HG03045 (cell line): ENCODE results near the gene FCRL2.
"Not testable (repeated sequence)": the region's sequence is repeated elsewhere in the genome, so short reads cannot be mapped to it uniquely, and the experiment has no call there.

Experiments used
- ATAC-seq: cut with Tn5 transposase; IDR thresholded peaks from one replicate; pipeline ENCODE4 v1.9.1; 2021; ENCODE audit warnings: mild to moderate bottlenecking, moderate library complexity; ENCODE audit not compliant: unreplicated experiment

Gene FCRL2

DNA sequence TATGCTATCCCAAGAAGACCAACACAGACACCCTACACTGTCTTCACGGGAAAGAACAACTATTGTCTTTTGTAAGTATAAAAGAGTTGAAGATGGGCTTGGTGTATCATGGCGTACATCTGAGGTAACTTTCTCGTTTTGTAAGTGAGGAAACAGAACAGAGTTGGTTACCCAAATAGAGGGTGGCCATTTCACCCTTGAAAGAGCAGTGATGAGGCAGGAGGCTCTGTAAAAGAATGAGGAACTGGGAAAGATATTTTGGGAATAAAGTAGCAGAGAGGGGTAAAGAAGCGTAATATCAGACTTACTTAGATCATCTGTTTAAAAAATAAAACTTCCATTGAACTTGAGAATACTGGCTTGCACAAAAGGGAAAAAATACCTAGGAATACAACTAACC is 18.9 kb downstream of the FCRL2 start:
- ATAC-seq = no peak

GRCh38 chr1:157753611-157754010 is 23.3 kb downstream of the FCRL2 start:
- ATAC-seq = no peak

DNA sequence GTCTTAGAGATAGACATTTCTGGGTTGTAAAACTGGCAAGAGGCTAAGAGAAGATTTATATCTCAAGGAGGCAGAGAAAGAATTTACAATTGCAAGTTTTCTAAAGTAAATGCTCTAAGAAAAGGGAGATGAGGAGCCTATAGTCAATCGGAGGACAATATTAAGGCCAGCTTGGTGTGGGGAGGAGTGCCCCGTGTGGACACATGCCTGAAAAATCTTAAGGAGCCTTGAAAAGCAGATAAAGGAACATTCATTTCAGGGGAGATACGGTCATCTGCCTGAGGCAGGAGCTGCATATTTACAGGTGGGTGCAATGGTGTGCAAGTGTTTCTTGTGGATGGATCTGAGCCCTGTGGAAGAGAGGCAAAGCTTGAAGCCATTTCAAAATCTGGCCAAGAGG is 25.6 kb downstream of the FCRL2 start:
- no peak for ATAC-seq

DNA sequence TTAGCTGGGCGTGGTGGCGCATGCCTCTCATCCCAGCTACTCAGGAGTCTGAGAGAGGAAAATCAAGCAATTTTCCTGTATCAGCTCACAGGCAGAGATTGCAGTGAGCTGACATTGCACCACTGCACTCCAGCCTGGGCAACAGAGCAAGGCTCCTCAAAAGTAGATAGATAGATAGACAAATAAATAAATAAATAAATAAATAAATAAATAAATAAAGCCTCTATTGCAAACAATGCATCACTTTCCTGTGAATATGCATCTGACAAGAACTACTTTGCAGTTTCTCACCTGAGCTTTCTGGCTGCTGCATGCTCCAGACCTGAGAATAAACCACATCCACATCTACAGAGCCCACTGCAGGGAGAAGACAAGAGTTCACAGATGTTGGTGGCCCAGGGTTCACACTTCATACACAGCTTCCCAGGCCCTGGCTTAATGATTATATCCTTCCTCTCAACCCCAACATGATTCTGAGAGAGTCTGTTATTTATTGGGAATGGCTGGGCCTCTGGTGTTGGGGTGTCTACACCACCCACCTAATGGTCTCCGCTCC is 28.6 kb downstream of the FCRL2 start:
- no peak for ATAC-seq

- no peak for ATAC-seq
These were observed 37.6 kb downstream of the FCRL2 start for GRCh38 chr1:157739229-157739901.

- ATAC-seq = not testable (repeated sequence)
These were observed 40.9 kb downstream of the FCRL2 start for GRCh38 chr1:157735991-157736390.

DNA sequence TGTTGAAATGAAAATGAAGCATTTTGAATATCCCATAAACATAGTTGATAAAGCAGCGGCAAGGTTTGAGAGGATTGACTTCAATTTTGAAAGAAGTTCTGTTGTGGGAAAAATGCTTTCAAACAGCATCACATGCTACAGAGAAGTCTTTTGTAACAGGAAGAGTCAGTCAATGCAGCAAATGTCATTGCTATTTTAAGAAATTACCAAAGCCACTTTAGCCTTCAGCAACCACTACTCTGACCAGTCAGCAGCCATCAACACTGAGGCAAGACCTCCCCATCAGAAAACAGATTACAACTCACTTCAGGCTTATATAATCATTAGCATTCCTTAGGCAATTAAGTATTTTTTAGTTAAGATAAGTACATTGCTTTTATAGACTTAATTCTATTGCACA is 42.6 kb downstream of the FCRL2 start:
- no peak for ATAC-seq

DNA sequence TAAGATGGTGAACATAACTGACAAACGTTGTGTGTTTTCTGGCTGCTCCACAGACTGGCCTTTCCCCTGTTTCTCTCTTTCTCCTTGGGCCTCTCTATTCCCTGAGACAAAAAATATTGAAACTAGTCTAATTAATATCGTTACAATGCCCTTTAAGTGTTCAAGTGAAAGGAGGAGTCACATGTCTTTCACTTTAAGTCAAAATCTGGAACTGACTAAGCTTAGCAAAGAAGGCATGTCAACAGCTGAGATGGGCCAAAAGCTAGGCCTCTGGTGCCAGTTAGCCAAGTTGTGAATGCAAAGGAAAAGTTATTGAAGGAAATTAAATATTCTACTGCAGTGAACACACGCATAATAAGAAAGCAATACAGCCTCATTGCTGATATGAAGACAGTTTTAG is 44.2 kb downstream of the FCRL2 start:
- ATAC-seq = no peak

GRCh38 chr1:157725221-157725577 is 51.7 kb downstream of the FCRL2 start:
- ATAC-seq = no peak

- ATAC-seq = no peak
These were observed 52.3 kb downstream of the FCRL2 start for GRCh38 chr1:157724537-157725220.

GRCh38 chr1:157723157-157723556 is 53.8 kb downstream of the FCRL2 start:
- ATAC-seq = no peak

DNA sequence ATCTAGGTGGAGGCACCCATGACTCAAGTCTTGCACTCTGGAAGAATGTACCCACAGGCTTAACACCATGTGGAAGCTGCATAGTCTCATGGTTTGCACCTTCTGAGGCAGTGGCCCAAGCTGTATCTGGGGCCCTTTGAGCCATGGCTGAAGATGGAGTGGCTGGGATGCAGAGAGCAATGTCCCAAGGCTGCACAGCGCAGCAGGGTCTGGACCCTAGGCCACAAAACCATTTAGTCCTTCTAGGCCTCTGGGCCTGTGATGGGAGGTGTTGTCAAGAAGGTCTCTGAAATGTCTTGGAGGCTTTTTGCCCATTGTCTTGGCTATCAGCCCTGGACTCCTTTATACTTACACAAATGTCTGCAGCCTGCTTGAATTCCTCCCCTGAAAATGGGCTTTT is 54.9 kb downstream of the FCRL2 start:
- no peak for ATAC-seq

GRCh38 chr1:157715736-157716135 is 61.2 kb downstream of the FCRL2 start:
- ATAC-seq = no peak

- ATAC-seq = no peak
These were observed 65.1 kb downstream of the FCRL2 start for GRCh38 chr1:157711802-157712201.

DNA sequence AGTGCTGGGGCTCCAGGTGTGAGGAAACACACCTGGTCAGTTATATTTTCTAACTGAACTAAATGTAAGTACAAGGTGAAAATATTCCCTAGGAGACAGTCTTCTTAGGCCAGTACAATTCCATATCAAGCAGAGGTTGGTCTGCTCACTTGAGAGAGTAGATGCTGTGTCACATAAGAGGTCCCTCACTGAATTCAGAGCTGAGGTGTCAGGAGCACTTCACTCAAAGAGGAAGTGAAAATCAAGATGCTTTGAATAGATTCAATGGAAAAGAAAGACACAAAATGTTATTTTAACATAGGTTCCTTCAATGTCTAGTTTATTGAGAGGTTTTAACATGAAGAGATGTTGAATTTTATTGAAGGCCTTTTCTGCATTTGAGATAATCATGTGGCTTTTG is 72.1 kb downstream of the FCRL2 start:
- no peak for ATAC-seq

DNA sequence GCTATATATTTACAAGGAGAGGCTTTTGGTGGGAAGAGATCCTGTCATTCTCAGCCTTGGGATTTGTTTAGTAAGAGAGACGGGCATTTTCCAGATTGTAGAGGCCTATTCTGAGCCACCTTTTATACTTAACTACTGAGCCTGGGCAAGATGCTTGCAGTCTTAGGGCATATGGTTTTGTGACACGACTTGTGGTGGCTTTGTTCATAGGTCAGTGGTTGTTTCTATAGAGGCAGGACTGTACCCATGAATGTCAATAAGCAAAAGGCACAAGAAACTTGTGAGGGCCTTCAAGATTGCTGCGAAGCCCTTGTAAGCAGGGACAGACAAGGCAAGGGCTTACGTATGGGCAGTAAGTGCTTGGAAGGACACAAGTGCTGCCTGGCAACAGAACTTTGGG is 73.0 kb downstream of the FCRL2 start:
- ATAC-seq = no peak

- no peak for ATAC-seq
These were observed 74.6 kb downstream of the FCRL2 start for GRCh38 chr1:157702308-157702825.

DNA sequence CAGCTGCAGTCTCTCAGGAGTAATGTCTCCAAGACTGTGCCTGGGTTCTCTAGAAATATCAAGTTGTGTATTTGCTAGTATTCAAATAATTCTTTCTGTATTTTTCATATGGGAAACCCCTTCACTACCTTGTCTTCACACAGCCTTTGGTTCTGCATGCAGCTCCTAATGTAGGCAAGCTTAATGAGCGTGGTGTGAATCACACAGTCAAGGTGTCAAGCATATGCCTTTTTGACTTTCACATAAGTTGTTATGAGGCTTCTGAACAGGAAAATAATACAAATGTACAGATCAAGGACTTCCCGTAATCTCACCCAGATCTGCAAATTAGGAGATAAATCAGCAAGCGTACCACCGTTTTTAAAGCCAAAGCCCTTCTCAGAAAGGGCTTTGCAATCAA is 76.2 kb downstream of the FCRL2 start, which contains the start of gene FCRL3:
TSS of gene FCRL3 (minus strand) at position 38 of the 400 bp plus-strand sequence. CDS start 280 bp downstream, outside the sequence.
- no peak for ATAC-seq

- ATAC-seq = no peak
These were observed 76.6 kb downstream of the FCRL2 start for GRCh38 chr1:157700305-157700704.

DNA sequence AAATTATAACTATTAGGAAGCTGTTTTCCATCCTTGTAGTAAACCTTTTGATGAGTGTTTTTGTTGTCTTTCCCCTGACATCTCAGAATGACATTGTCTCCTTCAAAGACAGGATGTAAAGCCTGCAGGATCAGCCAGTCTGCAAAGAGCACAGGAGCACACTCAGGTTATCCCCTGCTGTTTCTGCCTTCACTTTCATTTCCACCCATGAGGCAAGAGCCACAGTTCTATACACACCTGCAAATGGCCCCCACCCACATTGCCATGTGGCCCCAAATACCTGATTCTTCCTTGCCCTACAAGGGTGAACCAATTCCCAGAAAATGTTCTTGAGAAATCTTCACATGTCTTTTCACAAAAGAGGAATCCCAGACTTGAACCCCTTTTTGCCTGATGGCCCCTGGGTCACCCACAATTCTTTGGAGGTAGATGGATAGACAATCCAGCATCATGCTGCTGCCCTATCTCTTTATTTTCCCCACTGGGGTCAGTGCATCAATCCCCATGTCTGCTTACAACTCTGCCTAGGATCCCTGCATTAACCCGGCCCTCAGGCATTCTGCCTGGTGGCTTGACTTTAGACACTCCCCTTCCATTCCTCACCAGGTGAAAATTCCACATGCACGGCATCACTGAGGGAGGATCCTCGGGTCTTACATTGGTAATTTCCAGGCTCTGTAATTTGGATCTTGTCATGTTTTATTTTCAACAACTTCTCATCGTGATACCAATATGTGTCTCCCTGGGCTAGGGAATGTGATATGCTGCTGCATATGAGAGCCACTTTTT is 79.0 kb downstream of the FCRL2 start:
- no peak for ATAC-seq

- no peak for ATAC-seq
These were observed 79.8 kb downstream of the FCRL2 start for GRCh38 chr1:157696966-157697628.
